Measurements from ENCODE around the gene RHAG. TPM values are rescaled to one million over a fixed set of nuclear protein-coding genes. Genes with fewer than 3 reads are reported as not detected.
A peak's percentile ranks its signal among the peaks of the same experiment; 100 is the strongest.

RHAG gene
- total RNA-seq, 1 experiment from 2014 or later: not detected

DNA sequence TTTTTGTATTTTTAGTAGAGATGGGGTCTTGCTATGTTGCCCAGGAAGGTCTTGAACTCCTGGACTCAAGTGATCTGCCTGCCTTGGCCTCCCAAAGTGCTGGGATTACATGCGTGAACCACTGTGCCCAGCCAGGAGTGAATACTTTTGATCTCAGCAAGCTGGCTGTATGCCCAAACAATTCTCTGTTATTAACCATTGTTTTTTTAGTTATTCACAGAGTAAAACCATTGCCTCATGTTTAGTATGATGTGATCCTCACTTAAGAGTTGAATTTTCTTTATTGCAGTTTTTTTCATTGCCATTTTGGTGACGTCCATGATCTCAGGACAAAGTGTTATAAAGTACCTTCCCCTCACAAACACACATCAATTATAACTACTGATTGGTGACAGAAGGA lies 71.4 kb downstream of the RHAG start:
- no peak for DNase-seq (ENCODE audit: low spot score)

DNA sequence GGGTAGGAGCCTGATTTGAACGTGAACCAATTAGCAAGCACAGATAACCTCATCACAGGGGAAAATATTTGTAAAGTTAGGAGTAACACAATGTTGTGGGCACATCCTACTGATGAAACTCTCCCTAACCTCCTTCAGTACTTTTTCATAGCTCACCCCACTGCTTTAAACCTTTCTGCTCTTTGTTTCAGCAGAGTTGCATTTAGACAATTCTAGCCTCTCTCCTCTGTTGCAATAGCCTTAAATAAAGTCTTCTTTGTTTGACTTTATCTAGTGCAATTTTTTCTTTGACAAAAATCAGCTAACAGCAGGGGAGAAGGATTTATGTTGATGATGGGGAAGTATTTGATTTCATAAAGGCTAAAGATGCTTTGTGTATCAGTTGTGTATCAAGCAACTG lies 72.1 kb downstream of the RHAG start:
- DNase-seq (ENCODE audit: low spot score): no peak

DNA sequence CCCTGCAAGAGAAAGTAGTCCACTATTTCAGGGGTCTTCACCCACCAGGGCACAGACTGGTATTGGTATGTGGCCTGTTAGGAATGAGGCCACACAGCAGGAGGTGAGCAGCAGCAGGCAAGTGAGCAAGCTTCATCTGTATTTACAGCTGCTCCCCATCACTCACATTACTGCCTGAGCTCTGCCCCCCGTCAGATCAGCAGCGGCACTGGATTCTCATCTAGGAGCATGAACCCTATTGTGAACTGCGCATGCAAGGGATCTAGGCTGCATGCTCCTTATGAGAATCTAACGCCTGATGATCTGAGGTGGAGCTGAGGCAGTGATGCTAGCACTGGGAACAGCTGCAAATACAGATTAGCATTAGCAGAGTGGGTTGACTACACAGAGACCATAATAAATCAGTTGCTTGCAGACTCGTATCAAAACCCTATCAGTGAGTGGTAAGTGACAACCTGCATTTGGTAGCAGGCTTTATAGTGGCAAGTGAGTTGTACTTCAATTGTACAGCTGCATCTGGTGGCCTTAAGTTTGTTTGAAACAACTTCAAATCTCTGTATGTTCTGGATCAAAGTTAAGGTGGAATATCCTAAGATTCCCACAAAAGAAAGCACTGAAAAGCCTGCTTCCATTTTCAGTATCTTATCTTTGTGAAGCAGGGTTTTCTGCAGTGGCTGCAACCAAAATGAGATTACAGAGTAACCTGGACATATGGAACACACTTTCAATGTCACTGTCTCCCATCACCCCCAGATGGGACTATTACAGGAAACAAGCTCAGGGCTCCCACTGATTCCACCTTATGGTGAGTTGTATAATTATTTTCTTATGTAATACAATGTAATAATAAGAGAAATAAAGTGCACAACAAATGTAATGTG lies 73.4 kb downstream of the RHAG start:
- DNase-seq (ENCODE audit: low spot score): no peak

DNA sequence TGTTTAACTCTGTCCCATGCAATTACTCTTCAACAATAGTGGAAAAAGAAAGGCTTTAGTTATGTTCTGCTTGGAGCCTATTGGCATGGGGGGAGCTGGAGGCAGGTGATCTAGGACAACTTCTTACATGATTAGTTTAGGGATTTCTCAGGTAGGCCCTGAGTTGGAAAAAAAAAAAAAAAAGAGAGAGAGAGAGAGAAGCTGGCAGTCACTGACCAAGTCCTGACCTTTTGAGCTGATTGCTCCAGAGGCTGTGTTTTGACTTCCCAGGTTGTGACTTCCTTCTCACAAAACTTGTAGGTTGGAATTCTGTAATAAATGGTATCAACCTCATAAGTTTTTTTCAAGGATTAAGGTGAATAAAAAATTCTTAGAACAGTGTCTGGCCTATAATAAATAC lies 78.4 kb downstream of the RHAG start:
- DNase-seq (ENCODE audit: low spot score): no peak

DNA sequence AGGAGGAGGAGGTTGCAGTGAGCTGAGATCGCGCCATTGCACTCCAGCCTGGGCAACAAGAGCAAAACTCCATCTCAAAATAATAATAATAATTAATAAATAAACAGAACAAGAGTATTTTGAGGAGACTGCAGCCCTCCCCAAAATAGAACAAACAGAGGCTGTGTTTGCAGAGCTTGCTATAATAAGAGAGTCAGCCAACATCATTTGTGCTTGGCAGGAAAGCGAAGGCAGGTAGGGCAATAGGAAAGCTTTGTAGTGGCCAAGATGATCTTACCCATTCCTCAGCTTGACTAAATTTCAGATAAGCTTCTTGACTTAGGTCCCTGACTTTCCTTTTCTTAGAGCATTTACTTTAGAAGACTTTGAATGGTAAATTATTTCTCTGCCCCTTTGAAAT lies 79.5 kb downstream of the RHAG start:
- DNase-seq (ENCODE audit: low spot score): no peak

DNA sequence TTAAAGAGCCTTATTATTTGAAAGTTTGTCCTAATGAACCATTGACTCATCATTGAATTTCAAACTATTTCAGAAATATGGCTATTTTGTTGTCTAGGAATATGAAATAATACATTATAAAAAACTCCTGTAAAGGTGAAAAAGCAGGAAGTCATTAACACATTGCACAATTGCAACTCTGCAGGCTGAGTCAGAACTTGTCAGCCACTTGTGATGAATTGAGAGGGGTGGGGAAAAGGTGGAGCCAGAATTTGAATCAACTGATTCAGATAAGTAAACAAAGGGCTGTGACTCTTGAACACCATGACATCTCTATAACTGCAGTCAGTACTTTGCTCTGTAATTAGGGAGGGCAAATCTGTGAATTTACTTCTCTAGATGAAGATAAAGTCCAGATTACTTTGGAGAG lies 80.2 kb downstream of the RHAG start:
- DNase-seq (ENCODE audit: low spot score): peak; percentile 96

DNA sequence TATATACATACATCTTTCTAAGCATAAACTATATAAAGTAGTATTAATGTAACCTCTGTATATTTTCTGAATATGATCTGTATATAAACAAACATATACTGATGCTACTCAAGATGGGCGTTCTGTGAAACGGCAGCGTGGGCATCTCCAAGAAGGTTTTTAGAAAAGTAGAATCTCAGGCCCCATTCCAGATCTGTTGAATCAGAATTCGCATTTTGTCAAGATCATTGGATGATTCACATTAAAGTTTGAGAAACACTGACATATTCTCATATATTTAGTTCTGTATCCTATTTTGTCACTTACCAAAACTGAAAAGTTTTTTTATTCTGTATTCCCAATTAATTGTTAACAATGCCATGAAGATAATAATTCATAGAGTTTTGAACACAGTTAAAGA lies 80.7 kb downstream of the RHAG start:
- DNase-seq (ENCODE audit: low spot score): no peak

Other genes starting within 250 kb of the RHAG start
- 3.8 and 4.4 TPM in 2 replicates for gene MMUT, start 173.6 kb downstream of the RHAG start, total RNA-seq (2014; rRNA removed; shearing (Covaris generic))
- gene CENPQ, start 173.5 kb downstream of the RHAG start, total RNA-seq (2014; rRNA removed; shearing (Covaris generic)): 3.3 and 3.5 TPM in 2 replicates
- gene GLYATL3, start 136.9 kb downstream of the RHAG start, total RNA-seq (2014; rRNA removed; shearing (Covaris generic)): not detected in 2 replicates
- gene C6orf141, start 86.2 kb downstream of the RHAG start, total RNA-seq (2014; rRNA removed; shearing (Covaris generic)): 36.8 and 45.8 TPM in 2 replicates
- not detected in 2 replicates for gene CRISP2, start 76.7 kb upstream of the RHAG start, total RNA-seq (2014; rRNA removed; shearing (Covaris generic))
- gene CRISP3, start 107.5 kb upstream of the RHAG start, total RNA-seq (2014; rRNA removed; shearing (Covaris generic)): not detected in 2 replicates
- gene PGK2, start 150.4 kb upstream of the RHAG start, total RNA-seq (2014; rRNA removed; shearing (Covaris generic)): not detected in 2 replicates
- not detected in 2 replicates for gene CRISP1, start 229.7 kb upstream of the RHAG start, total RNA-seq (2014; rRNA removed; shearing (Covaris generic))